ENCODE data around the gene RRP9.

DNA sequence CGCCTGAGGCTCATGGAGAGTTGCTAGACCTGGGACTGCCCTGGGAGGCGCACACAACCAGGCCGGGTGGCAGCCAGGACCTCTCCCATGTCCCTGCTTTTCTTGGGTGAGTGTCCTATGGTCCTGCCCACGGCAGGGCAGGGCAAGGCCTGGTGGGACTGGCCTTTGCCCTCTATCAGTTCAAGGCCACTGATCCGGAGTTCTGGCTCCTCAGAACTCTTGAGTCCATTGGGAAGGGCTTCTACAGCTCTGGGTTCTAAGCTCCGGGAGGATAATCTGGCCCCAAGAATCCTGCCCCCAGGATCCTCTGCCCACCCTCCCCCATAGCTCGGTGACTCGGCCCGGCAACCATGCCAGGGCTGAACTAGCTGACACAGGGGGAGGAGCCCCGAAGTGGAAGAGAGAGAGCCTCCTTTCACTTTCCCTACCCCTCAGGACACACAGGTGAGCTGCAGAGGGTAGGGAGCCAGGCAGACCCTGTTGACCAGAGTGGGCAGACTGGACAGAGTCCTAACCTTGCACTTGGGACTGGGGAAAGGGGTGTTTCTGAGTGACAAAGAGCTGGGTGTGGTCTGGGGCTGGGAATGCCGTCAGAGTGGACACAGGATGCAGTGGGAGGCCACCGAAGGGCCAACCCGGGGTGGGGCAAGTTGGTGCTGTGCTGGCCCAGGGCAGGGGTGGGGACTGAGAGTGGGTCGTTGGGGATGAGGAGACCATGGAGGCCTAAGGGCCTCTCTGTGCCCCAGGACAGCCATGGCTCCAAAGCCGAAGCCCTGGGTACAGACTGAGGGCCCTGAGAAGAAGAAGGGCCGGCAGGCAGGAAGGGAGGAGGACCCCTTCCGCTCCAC lies 1.1 kb upstream of the RRP9 start:
- no peak for TF ChIP-seq POLR2A (IDR thresholded peaks at IDR 0.05)
- TF ChIP-seq, protein P1, sequence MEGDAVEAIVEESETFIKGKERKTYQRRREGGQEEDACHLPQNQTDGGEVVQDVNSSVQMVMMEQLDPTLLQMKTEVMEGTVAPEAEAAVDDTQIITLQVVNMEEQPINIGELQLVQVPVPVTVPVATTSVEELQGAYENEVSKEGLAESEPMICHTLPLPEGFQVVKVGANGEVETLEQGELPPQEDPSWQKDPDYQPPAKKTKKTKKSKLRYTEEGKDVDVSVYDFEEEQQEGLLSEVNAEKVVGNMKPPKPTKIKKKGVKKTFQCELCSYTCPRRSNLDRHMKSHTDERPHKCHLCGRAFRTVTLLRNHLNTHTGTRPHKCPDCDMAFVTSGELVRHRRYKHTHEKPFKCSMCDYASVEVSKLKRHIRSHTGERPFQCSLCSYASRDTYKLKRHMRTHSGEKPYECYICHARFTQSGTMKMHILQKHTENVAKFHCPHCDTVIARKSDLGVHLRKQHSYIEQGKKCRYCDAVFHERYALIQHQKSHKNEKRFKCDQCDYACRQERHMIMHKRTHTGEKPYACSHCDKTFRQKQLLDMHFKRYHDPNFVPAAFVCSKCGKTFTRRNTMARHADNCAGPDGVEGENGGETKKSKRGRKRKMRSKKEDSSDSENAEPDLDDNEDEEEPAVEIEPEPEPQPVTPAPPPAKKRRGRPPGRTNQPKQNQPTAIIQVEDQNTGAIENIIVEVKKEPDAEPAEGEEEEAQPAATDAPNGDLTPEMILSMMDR (IDR thresholded peaks at IDR 0.05), result no peak
